GM08714 (cell line): ENCODE results near the gene NMNAT3.

Experiments used
- H3K4me3 ChIP-seq: fragments of 200-500 bp; sonication (Bioruptor generic); 2 replicates; pipeline ENCODE4 v1.5.1; 2014; ENCODE audit warnings: mild to moderate bottlenecking, low read length, inconsistent platforms
- ZNF274 ChIP-seq: IDR thresholded peaks from 2 replicates; pipeline ENCODE4 v1.6.1; 2012; ENCODE audit warnings: mild to moderate bottlenecking, low read depth, low read length

Gene NMNAT3

GRCh38 chr3:139664958-139665357, 12.8 kb downstream of the NMNAT3 start:
- H3K4me3 ChIP-seq: no peak overlapping the region
- no peak for TF ChIP-seq ZNF274

DNA sequence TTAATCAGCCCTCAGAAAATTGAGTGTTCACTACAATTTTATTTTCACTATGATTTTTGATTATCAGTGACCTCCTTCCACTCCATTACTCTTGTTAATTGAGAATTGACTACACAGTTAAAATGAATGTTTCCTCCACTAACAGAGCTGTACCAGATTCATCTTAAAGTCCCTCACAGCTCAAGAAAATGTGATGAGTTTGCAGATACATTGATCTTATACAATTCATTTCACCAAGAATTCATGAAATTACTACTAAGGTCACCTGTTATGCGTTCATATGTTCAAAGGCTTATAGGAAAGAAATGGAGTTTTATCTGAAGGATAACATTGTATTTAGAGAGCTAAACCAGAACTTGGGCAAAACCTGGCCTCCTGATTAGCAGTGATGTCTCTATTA, 17.5 kb downstream of the NMNAT3 start:
- H3K4me3 ChIP-seq: no peak overlapping the region
- no peak for TF ChIP-seq ZNF274

- no peak overlapping the region for H3K4me3 ChIP-seq
- TF ChIP-seq ZNF274: no peak
Measured at GRCh38 chr3:139659511-139659910, 18.3 kb downstream of the NMNAT3 start.

DNA sequence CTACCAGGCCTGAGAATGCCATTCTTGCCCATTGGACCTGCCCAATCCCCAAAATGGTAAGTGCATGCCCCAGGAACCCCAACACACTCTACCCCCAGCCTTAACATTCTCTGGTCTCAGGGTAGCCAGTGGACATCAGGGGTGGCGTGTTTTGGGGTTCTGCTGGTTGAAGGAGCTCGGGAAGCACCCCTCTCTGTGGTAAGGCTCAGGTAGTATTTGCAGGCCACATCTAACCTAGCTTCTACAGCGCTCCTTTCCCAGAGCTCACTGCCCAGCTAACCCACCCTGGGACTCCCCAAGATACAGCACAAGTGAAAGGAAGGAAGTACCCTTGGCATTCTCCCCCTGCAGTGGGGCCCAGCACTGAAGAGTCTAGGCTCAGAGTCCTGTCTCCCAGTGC, 19.8 kb downstream of the NMNAT3 start:
- no peak for TF ChIP-seq ZNF274
- H3K4me3 ChIP-seq: no peak overlapping the region

- TF ChIP-seq ZNF274: no peak
- H3K4me3 ChIP-seq: no peak overlapping the region
Measured at GRCh38 chr3:139657434-139657833, 20.3 kb downstream of the NMNAT3 start.

- no peak overlapping the region for H3K4me3 ChIP-seq
- TF ChIP-seq ZNF274: no peak
Measured at GRCh38 chr3:139655909-139656595, 21.7 kb downstream of the NMNAT3 start.

GRCh38 chr3:139654637-139655365, 23.0 kb downstream of the NMNAT3 start:
- H3K4me3 ChIP-seq: no peak overlapping the region
- TF ChIP-seq ZNF274: no peak

- no peak for TF ChIP-seq ZNF274
- no peak overlapping the region for H3K4me3 ChIP-seq
Measured at GRCh38 chr3:139653582-139653981, 24.2 kb downstream of the NMNAT3 start.

- no peak for TF ChIP-seq ZNF274
- no peak overlapping the region for H3K4me3 ChIP-seq
Measured at GRCh38 chr3:139652561-139652960, 25.2 kb downstream of the NMNAT3 start.

DNA sequence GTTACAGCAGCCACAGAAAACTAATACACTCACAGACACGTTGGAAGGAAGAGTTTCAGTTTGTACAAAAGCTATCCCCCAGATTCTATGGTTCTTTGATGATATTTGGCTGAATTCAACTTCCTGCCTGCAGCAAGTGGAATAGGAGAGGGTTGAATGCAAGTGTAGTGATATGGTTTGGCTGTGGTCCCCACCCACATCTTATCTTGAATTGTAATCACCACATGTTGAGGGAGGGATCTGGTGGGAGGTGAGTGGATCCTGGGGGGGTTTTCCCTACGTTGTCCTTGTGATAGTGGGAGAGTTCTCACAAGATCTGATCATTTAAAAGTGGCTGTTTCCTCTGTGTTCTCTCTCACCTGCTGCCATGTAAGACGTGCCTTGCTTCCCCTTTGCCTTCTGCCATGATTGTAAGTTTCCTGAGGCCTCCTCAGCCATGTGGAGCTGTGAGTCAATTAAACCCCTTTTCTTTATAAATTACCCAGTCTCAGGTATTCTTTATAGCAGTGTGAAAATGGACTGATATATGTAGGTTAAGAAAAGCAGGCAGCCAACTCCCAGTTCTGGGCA, 29.8 kb downstream of the NMNAT3 start:
- no peak for TF ChIP-seq ZNF274
- H3K4me3 ChIP-seq: no peak overlapping the region

DNA sequence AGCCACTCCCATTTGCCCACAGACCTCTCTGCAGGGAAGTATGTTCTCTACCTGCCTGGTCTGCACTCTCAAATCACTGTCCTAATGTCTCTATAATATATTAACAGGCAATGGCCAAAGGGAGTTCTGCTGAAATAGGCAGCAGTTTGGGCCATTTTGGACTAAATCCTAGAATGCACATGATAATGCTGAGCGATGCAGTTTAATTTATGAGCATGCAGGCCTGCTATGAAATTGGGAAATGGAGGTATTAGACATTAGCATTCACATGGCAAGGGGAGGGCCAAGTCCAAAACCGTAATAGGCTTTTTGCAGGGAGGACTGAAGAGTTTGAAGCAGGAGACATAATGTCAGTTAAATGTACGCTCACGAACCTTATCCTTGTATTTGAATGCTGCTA, 31.3 kb downstream of the NMNAT3 start:
- no peak overlapping the region for H3K4me3 ChIP-seq
- no peak for TF ChIP-seq ZNF274

DNA sequence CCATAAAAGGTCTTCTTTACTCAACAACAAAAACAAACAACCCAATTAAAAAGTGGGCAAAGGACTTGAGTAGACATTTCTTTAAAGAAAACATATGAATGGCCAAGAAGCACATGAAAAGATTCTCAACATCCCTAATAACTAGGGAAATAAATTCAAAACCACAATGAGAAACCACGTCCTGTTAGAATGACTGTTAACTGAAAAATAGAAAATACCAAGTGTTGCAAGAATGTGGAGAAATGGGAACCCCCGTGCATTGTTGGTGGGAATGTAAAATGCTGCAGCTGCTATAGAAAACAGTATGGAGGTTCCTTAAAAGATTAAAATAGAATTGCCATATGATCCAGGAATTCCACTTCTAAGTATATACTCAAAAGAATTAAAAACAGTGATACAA, 34.8 kb downstream of the NMNAT3 start:
- no peak for TF ChIP-seq ZNF274
- H3K4me3 ChIP-seq: no peak overlapping the region

- no peak overlapping the region for H3K4me3 ChIP-seq
- no peak for TF ChIP-seq ZNF274
Measured at GRCh38 chr3:139640456-139640855, 37.3 kb downstream of the NMNAT3 start.

GRCh38 chr3:139639662-139640061, 38.1 kb downstream of the NMNAT3 start:
- H3K4me3 ChIP-seq: no peak overlapping the region
- no peak for TF ChIP-seq ZNF274

DNA sequence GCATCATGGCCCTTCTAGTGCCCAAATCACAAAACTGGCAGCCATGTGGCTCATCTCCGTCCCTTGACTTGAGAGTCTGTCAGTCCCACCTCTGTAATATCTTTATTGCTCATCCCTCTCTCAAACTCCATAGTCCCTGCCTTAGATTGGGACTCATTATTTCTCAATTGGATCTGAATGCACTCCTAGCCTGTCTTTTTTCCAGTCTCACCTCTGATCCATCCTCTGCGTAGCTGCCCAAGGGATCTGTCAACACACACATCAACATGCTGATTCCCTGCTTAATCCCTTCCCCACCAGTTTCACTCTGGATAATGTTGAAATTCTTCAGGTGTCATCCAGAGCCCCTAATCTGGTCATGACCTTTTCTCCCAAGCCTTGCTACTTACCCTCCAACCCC, 39.3 kb downstream of the NMNAT3 start:
- H3K4me3 ChIP-seq: no peak overlapping the region
- no peak for TF ChIP-seq ZNF274

DNA sequence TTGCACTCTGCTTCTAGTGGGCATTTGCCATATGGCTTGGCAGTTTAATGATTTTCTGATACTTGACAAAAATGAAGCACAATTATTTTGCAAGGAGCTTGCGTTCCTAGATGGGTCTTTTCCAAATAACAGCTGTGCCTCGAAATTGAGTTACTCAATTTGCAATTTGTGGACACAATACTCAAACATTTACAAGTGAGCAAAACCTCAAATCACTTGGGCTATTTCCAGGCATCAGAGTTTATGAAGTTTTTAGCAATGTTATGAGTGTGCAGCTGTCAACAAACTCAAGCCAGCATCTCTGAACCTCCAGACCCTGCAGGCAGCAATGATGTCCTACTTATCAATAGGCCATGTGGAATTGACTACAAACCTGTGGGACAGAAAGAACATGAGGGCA, 41.3 kb downstream of the NMNAT3 start:
- no peak overlapping the region for H3K4me3 ChIP-seq
- TF ChIP-seq ZNF274: no peak
